Activated CD8-positive, alpha-beta T cell treated with anti-CD3 and anti-CD28 coated beads for 36 hours (primary cell): ENCODE data around the gene PRR27. TPM values are rescaled to one million over a fixed set of nuclear protein-coding genes. Genes with fewer than 3 reads are reported as not detected.
"Not testable (repeated sequence)": the region's sequence is repeated elsewhere in the genome, so short reads cannot be mapped to it uniquely, and the experiment has no call there.

ENCODE experiments used
- ATAC-seq: fragments of 200-7000 bp; cut with Tn5 transposase; one replicate; pipeline ENCODE4 v1.10.0; 2021; ENCODE audit warnings: mild to moderate bottlenecking, moderate library complexity
- CTCF ChIA-PET: fragments of 350-600 bp; sonication (Branson Sonifier 250); formaldehyde crosslinking; loops from one replicate; lab custom pipeline; 2021; ENCODE audit warnings: antibody characterized with exemption; lab: Charles Lee
- POLR2A ChIA-PET: fragments of 350-600 bp; sonication (Branson Sonifier 250); formaldehyde crosslinking; loops from one replicate; lab custom pipeline; 2021; ENCODE audit warnings: antibody characterized with exemption; lab: Charles Lee
- DNase-seq: peaks from one replicate; pipeline ENCODE4 v3.0.0-alpha.2; 2020
- H3K27ac Mint-ChIP-seq: one replicate; pipeline ENCODE4 v1.8.0; 2021; ENCODE audit warnings: mild to moderate bottlenecking, mixed read lengths
- H3K27me3 Mint-ChIP-seq: one replicate; pipeline ENCODE4 v1.8.0; 2021; ENCODE audit warnings: mixed read lengths
- H3K36me3 Mint-ChIP-seq: one replicate; pipeline ENCODE4 v1.8.0; 2021; ENCODE audit warnings: low read depth, mixed read lengths
- H3K4me1 Mint-ChIP-seq: one replicate; pipeline ENCODE4 v1.8.0; 2021; ENCODE audit warnings: low read depth, mixed read lengths
- H3K4me3 Mint-ChIP-seq: one replicate; pipeline ENCODE4 v1.8.0; 2021; ENCODE audit warnings: mild to moderate bottlenecking, moderate library complexity, mixed read lengths
- H3K9me3 Mint-ChIP-seq: one replicate; pipeline ENCODE4 v1.8.0; 2021; ENCODE audit warnings: mixed read lengths
- CTCF ChIP-seq: fragments of 200-600 bp; IDR thresholded peaks from one replicate; pipeline ENCODE4 v1.8.0; 2022; ENCODE audit warnings: antibody characterized with exemption, mild to moderate bottlenecking
- intact Hi-C: fragments of 100-400 bp; cut with micrococcal nuclease; formaldehyde crosslinking; loops from one replicate; pipeline ENCODE4 v1.10.0; 2022
- total RNA-seq, 2 experiments: library from RNA; stranded (reverse); gene quantifications; one replicate each; pipeline ENCODE4 v1.2.3, GENCODE V29; 2021

The PRR27 gene
- total RNA-seq, 2 experiments from 2014 or later: not detected

GRCh38 chr4:70192895-70193294 lies 38.9 kb downstream of the PRR27 start:
- Mint-ChIP-seq H3K9me3 (no peaks in the 10 kb centered on the region), H3K4me1 (no peaks in the 10 kb centered on the region), H3K27ac (no peak overlapping the region), H3K4me3 (no peak overlapping the region), H3K27me3 (no peaks in the 10 kb centered on the region), H3K36me3 (no peaks in the 10 kb centered on the region)
- intact Hi-C loops: no loop called here
- ATAC-seq (no peak), DNase-seq (no peak)
- POLR2A ChIA-PET: no interaction called here
- CTCF ChIA-PET: interaction anchor here (1.2 kb wide), 1 partner anchor 10 kb away, joined by 3 read pairs; no protein-coding TSS in a partner anchor
- TF ChIP-seq CTCF: no peak

GRCh38 chr4:70195425-70195824 lies 41.4 kb downstream of the PRR27 start, which contains the start of gene ODAM:
ODAM (plus strand) TSS chr4:70195725; CDS start chr4:70196544, 819 bp downstream.
- no peaks in the 10 kb centered on the region for H3K4me1 Mint-ChIP-seq
- no peak for DNase-seq
- no peaks in the 10 kb centered on the region for H3K36me3 Mint-ChIP-seq
- H3K27ac Mint-ChIP-seq: no peak within 1 kb of the TSS
- intact Hi-C loops: no loop called here
- TF ChIP-seq CTCF: no peak
- CTCF ChIA-PET: no interaction called here
- ATAC-seq: no peak
- no peak within 1 kb of the TSS for H3K4me3 Mint-ChIP-seq
- POLR2A ChIA-PET: no interaction called here
- no peaks in the 10 kb centered on the region for H3K9me3 Mint-ChIP-seq
- no peaks in the 10 kb centered on the region for H3K27me3 Mint-ChIP-seq

- no peak overlapping the region for H3K4me3 Mint-ChIP-seq
- intact Hi-C loops: no loop called here
- H3K36me3 Mint-ChIP-seq: no peaks in the 10 kb centered on the region
- H3K27ac Mint-ChIP-seq: no peak overlapping the region
- DNase-seq (no peak), ATAC-seq (no peak)
- no peaks in the 10 kb centered on the region for H3K4me1 Mint-ChIP-seq
- CTCF ChIA-PET: no interaction called here
- H3K27me3 Mint-ChIP-seq: no peaks in the 10 kb centered on the region
- TF ChIP-seq CTCF: no peak
- no peaks in the 10 kb centered on the region for H3K9me3 Mint-ChIP-seq
- POLR2A ChIA-PET: no interaction called here
Observed at GRCh38 chr4:70196857-70197256, 42.8 kb downstream of the PRR27 start.

- Mint-ChIP-seq H3K4me1 (no peaks in the 10 kb centered on the region), H3K4me3 (no peak overlapping the region), H3K9me3 (no peaks in the 10 kb centered on the region), H3K27me3 (no peaks in the 10 kb centered on the region), H3K36me3 (no peaks in the 10 kb centered on the region), H3K27ac (no peak overlapping the region)
- intact Hi-C loops: no loop called here
- ChIA-PET CTCF (interaction anchor here (3.0 kb wide), 1 partner anchor 14 kb away, joined by 9 read pairs; no protein-coding TSS in a partner anchor), POLR2A (no interaction called here)
- DNase-seq (no peak), ATAC-seq (no peak)
- TF ChIP-seq CTCF: no peak
Observed at GRCh38 chr4:70197842-70198241, 43.8 kb downstream of the PRR27 start.

GRCh38 chr4:70203601-70204000 lies 49.6 kb downstream of the PRR27 start:
- Mint-ChIP-seq H3K27me3 (no peaks in the 10 kb centered on the region), H3K4me3 (no peak overlapping the region), H3K36me3 (no peaks in the 10 kb centered on the region), H3K9me3 (no peaks in the 10 kb centered on the region), H3K4me1 (no peaks in the 10 kb centered on the region), H3K27ac (no peak overlapping the region)
- ATAC-seq (no peak), DNase-seq (no peak)
- no peak for TF ChIP-seq CTCF
- ChIA-PET CTCF (no interaction called here), POLR2A (no interaction called here)
- intact Hi-C loops: no loop called here

GRCh38 chr4:70212752-70213151 lies 58.7 kb downstream of the PRR27 start:
- H3K4me3 Mint-ChIP-seq, H3K27ac Mint-ChIP-seq, CTCF ChIA-PET, DNase-seq, H3K36me3 Mint-ChIP-seq, POLR2A ChIA-PET, H3K27me3 Mint-ChIP-seq, intact Hi-C loops, ATAC-seq, H3K9me3 Mint-ChIP-seq, H3K4me1 Mint-ChIP-seq: not testable (repeated sequence)
